ENCODE data around the gene POLRMT. TPM values are rescaled to one million over a fixed set of nuclear protein-coding genes. Genes with fewer than 3 reads are reported as not detected.
"Not testable (repeated sequence)": the region's sequence is repeated elsewhere in the genome, so short reads cannot be mapped to it uniquely, and the experiment has no call there.

The POLRMT gene
- total RNA-seq, 1 donor from 2014 or later, result 54.5 TPM

- DNase-seq (no peak), ATAC-seq (ENCODE audit: poor library complexity) (no peak)
Measured at GRCh38 chr19:588741-589692, 44.3 kb downstream of the POLRMT start.

GRCh38 chr19:588093-588740 is 45.1 kb downstream of the POLRMT start:
- ATAC-seq (ENCODE audit: poor library complexity) (peak; percentile 28), DNase-seq (peak; percentile 78)
- intact Hi-C loops (cut with DNase I), result no loop called here

More at GRCh38 chr19:588741-589692, 44.3 kb downstream of the POLRMT start:
- intact Hi-C loops (cut with DNase I), result no loop called here

GRCh38 chr19:585551-586110 is 47.7 kb downstream of the POLRMT start:
- ATAC-seq (ENCODE audit: poor library complexity), result no peak
- no peak for DNase-seq

GRCh38 chr19:585146-585545 is 48.2 kb downstream of the POLRMT start:
- DNase-seq; ATAC-seq (ENCODE audit: poor library complexity); intact Hi-C loops (cut with DNase I): not testable (repeated sequence)

More at GRCh38 chr19:585551-586110, 47.7 kb downstream of the POLRMT start:
- intact Hi-C loops (cut with DNase I), result no loop called here

- DNase-seq (peak; percentile 68), ATAC-seq (ENCODE audit: poor library complexity) (peak; percentile 77)
- intact Hi-C loops (cut with DNase I), result no loop called here
Measured at GRCh38 chr19:584240-585001, 48.9 kb downstream of the POLRMT start.

GRCh38 chr19:583968-584239 is 49.4 kb downstream of the POLRMT start:
- DNase-seq, result no peak
- intact Hi-C loops (cut with DNase I), result no loop called here
- ATAC-seq (ENCODE audit: poor library complexity), result peak; percentile 1

- peak; percentile 1 for ATAC-seq (ENCODE audit: poor library complexity)
- no peak for DNase-seq
- intact Hi-C loops (cut with DNase I), result no loop called here
Measured at GRCh38 chr19:583198-583967, 50.0 kb downstream of the POLRMT start.

- intact Hi-C loops (cut with DNase I), result no loop called here
- DNase-seq (no peak), ATAC-seq (ENCODE audit: poor library complexity) (no peak)
Measured at GRCh38 chr19:582497-583197, 50.7 kb downstream of the POLRMT start.

GRCh38 chr19:581399-582111 is 51.8 kb downstream of the POLRMT start:
- DNase-seq (peak; percentile 58), ATAC-seq (ENCODE audit: poor library complexity) (no peak)
- intact Hi-C loops (cut with DNase I), result no loop called here

- intact Hi-C loops (cut with DNase I), result no loop called here
- ATAC-seq (ENCODE audit: poor library complexity) (no peak), DNase-seq (peak; percentile 33)
Measured at GRCh38 chr19:580274-580835, 53.0 kb downstream of the POLRMT start.

- intact Hi-C loops (cut with DNase I), result no loop called here
- DNase-seq (no peak), ATAC-seq (ENCODE audit: poor library complexity) (no peak)
Measured at GRCh38 chr19:579842-580155, 53.5 kb downstream of the POLRMT start.

- peak; percentile 44 for DNase-seq
- no peak for ATAC-seq (ENCODE audit: poor library complexity)
- intact Hi-C loops (cut with DNase I), result no loop called here
Measured at GRCh38 chr19:579111-579841, 54.1 kb downstream of the POLRMT start.

GRCh38 chr19:577439-578392 is 55.6 kb downstream of the POLRMT start:
- peak; percentile 42 for DNase-seq
- ATAC-seq (ENCODE audit: poor library complexity), result no peak
- intact Hi-C loops (cut with DNase I), result no loop called here

GRCh38 chr19:576768-577438 is 56.4 kb downstream of the POLRMT start:
- no peak for ATAC-seq (ENCODE audit: poor library complexity)
- intact Hi-C loops (cut with DNase I), result no loop called here
- DNase-seq, result peak; percentile 42
